Fibroblast of upper back skin (primary cell): ENCODE results near the gene DNAJB9.

ENCODE experiments used
- DNase-seq: peaks from one replicate; pipeline ENCODE4 v3.0.0-alpha.2; 2013

Gene DNAJB9

DNA sequence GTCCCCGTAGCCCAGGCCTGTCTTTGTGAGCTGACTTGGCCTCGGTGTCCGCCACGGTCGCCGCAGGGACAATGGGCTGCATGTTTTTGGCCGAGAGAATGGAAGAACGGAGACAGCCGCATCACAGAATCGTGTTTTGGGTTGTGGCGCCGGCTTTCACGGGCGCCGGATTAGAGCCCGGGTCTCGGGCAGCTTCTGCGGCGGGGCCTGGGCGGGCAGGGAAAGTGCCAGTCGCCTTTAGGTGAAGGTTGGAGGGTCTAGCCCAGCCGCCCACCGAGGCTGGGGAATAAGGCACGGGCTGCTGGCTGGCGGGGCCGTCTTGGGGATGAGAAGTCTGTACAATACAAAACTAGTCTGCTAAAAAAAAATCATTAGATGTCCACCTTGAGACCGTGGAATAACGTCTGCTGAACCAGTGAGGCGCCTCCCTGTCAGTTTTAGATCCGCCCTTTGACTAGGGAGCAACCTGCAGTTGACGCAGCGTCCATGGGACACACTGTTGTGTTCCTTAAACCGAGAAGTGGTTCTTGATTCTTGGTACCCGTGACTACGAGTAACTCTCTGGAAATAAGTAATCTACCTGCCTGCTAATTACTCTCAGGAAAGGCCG, 577 bp downstream of the DNAJB9 start:
- DNase-seq = peak; percentile 28

DNA sequence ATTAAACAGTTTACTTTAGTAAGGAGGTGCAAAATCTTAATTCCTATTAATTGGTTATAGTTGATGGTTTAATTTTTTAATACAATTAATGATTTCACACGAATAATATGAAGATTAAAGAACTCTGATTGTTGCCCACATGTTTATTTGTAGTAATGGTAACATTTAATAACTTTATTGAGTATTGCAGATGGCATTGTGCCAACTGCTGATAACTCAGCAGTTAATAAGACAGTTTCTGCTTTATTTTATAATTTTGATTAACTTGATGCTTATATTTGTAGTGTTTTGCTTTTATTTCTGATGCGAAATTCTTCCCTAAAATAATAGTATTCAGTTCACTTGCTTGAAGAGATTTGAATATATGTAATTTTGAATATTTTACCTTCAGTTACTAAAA, 2.8 kb downstream of the DNAJB9 start:
- DNase-seq = no peak

DNA sequence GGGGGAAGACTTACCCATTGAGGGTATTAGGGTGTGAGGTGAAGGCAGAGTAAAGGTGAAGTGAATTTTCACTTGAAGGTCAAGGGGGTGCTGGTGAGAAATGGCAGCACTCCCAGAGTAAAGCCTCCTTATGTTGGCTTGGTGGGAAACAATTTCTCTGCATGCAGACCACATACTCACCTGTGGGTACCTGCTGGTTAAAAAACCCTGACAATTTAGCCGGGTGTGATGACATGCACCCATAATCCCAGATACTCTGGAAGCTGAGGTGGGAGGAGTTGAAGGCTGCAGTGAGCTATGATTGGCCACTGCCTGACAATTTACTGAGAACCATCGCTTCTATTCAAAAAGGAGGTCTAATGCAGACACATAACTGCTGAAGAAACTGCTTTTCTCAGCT, 5.5 kb downstream of the DNAJB9 start:
- DNase-seq = no peak

DNA sequence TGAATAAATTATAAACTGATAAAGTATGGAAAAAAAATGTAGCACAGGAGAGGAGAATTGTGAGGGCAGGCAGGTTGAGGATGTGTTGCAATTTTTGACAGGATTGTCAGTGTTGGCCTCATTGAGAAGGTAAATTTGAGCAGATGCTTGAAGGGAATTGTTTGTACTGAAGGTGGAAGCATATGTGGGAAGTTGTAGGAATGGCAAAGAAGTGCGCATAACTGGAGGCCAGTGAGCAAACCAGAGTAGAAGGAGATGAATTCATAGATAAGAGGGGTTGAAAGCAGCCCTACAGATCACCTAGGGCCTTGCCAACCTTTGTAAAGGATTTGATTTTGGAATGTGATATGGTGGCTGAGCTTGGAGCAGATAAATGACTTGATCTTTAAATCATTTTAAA, 6.4 kb downstream of the DNAJB9 start:
- DNase-seq = no peak

DNA sequence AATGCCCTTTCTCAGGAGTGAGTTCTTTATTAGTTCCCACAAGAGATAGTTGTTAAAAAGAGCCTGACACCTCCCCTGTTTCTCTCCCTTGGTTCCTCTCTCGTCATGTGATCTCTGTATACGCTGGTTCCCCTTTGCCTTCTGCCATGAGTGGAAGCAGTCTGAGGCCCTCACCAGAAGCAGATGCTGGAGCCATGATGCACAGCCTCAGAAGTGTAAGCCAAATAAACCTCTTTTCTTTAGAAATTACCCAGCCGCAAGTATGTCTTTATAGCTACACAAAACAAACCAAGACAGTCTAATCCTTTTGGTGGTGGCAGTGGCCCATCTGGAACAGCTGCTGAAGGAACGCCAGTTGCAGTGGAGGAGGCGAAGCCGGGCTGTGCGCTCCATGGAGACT, 9.3 kb downstream of the DNAJB9 start:
- no peak for DNase-seq

DNA sequence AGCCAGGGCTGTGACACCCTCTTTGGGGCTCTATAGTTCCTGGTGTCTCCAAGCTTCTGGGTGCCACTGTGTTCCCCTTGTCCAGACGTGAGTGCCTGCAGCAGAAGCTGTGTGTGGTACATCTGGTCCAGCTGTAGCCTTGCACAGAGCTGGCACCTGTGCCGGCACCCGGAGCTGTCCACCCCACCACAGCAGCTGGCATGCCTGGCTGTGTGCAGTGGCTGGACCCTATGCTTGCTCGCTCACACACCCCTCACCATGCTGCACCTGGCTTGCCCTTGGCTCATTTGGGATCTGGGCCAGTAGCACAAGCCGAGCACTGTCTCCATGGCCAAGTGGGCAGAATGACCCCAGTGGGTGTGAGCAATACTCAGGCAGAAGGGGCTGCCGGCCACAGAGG, 10.6 kb downstream of the DNAJB9 start:
- no peak for DNase-seq

DNA sequence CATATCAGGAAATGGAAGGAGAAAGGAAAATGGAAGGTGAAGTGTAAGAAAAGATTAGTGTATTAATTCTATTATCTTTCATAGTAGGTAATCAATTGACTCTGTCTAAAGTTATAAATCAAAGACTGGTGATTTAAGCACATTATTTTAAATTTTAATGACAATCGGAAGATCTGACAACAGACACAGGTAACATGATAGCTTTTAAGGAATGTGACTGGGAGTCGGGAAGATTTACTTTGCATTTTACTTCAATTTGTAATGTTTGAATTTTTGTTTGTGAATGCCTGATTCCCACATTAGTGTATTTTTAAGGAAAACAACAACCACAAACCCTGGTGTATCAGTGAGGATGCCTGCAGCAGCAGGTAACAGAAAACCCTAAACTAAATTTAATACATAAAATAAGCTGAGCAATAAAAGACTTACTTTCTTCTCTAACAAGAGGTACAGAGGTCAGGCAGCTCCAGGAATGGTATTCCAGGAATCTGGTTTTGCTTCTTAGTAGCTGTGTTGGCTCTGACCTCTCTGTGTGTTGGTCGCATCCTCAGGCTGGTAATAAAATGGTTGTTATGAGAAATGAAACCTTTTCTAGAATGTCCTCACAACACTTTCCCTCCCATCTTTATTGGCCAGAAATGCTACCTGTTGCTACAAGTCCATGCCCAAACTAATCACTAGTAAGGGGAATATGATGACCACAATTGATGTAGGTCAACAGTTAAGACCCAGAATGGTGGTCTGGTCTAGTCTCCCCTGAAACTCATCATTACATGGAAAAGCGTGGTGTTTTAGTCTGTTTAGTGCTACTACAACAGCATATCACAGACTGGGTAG, 12.2 kb downstream of the DNAJB9 start:
- peak; percentile 29 for DNase-seq

DNA sequence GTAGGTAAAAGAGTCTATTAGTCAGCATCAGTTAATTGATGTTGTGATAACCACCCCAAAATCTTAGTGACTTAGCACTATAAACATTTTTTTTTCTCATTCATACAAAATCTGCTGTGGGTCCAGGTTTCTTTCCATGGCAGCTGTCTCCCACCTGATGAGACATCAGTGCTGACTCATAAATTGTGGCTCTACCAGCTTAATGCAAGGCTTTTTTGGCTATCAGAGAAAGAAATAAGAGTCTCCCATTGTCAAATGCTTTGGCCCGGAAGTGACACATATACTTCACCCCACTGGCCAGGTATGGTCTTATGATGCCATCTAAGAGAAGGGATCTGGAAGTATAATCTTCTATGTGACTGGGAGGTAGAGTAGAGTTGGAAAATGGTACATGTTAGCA, 14.5 kb downstream of the DNAJB9 start:
- no peak for DNase-seq

DNA sequence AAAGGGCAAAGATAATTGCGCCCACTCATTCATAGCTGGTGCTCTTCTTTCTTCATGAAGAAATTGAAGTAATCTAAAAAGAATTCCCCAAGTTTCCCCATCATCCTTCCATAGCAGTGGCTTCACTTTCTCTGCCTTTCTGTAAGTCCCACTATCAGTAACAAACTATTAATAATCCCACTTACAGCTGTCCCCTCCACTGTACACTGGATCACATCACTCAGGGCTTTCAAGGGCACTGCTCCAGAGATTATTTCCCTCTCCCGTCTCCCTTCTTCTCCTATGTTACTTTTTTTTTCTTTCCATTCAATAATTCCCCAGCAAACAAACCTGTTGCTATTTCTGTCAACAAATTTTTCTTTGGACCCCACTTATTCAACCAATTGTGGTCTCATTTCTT, 16.2 kb downstream of the DNAJB9 start:
- DNase-seq = no peak

DNA sequence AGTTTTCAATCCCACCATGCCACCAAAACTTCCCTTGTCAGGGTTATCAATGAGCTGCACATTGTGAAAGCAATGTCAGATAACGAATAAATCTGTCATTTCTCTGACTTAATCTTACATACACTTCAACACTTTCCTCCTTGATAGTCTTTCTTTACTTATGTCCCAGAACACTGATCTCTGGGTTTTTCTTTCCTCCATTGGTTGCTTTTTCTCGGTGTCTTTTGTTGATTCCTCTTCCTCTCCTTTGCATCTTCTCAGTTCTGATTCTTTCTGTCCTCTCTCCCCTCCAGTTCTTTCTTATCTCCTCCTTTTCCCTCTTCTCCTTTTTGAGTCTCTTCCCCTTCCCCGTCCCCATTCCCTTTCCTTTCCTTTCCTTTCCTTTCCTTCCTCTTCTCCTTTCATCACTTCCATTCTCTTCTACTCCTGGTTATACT, 16.6 kb downstream of the DNAJB9 start:
- DNase-seq = no peak

DNA sequence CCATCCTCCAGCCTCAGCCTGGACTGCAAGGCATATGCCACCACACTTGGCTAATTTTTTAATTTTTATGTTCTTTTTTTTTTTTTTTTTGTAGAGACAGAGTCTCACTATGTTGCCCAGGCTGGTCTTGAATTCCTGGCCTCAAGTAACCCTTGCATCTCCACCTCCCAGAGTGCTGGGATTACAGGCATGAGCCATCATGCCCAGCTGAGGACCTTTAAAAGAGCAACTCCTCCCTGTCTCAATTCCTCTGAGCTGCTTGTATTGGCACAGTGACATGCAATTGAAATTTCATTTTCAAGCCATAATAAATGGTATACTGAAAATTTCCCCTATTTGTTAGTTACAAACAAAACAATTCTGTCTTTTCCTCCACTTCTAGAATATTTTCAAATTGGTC, 19.5 kb downstream of the DNAJB9 start:
- DNase-seq = no peak

DNA sequence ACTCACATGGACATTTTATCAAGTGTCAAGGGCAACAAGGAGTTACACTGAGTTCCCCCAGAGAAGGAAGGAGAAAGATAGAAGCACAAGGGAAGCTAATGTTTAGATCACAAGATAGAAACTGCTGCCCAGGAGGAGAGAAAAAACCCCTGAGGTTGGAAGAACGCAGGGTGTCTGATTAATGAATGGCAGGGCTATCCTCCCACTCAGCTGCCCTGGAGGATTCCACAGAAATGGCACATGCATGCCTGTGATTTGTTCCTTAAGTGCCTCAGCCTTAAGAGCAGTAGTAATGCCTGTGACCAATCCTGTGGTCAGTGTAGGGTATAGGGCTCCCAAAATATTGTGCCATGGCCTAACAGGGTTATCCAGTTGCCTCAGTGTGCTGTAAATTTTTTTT, 20.2 kb downstream of the DNAJB9 start:
- DNase-seq = no peak

DNA sequence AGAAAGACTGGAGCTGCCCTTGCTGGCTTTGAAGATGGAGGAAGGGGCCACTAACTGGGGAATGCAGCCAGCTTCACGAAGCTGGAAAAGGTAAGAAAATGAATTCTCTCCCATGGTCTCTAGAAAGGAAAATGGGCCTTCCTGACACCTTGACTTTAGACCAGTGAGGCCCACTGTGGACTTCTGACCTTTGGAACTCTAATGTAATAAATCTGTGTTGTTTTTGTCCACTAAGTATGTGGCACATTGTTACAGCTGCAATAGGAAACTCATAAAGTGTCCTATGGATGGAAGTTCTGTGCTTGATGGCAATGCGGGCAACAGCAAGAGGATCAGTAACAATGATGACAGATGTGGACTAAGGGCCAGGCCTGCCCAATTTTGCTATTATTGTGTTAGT, 20.9 kb downstream of the DNAJB9 start:
- DNase-seq = no peak

DNA sequence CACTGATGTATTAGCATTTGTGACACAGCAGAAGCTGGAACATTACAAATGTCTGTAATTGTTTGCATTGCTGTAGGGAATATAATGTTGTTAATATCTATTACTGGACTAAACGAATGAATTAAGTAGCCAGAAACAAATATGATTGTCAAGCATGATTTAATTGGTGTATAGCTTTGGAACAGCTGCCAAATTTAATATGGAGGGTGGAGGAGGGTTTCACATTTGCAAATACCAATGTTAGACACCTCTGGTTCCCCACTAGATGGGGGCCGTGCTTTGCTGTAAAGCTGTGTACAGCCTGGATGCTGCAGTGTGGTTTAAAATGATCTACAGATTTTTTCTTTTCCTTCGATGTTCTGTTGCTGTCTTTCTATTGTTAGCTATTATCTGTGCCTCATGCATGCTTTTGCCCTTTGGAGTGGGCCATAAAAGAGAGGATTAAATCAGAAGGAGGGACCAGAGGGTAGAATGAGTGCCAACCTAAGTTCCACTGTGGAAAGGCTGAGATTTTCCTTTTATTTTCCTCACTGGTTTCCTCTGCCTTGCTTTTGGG, 23.1 kb downstream of the DNAJB9 start:
- DNase-seq = peak; percentile 22

DNA sequence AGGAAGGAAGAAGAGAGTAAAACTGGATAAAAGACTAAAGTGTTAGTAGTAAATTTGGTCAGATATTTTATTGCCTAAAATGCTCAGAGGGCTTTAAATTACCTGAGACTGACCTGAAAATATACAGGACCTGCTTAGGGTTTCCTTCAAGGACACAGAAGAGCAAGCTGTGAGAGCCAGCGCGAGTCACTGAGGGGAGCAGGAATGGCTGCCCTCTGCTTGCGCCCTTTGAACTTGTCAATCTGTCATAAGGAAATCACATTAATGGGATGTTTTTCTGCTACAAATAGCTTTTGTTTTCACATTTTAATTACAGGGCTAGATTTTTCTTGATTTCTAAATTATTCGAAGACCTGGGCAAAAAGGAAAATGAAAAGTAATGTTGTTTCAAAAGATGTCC, 26.9 kb downstream of the DNAJB9 start:
- DNase-seq = no peak

DNA sequence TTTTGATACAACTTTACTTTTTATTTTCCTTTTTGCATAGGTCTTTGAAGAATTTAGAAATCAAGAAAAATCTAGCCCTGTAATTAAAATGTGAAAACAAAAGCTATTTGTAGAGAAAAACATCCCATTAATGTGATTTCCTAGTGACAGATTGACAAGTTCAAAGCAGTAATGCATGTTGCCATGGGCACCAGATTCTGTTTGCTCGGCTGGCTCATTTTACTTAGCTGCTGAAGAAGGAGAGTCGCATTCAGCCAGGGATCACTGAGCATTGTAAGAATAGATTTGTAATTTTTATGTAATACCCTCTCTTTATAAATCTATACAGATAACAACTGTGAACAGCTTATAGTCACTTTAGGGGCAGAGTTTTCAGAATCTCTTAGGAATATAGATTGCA, 28.5 kb downstream of the DNAJB9 start:
- no peak for DNase-seq

DNA sequence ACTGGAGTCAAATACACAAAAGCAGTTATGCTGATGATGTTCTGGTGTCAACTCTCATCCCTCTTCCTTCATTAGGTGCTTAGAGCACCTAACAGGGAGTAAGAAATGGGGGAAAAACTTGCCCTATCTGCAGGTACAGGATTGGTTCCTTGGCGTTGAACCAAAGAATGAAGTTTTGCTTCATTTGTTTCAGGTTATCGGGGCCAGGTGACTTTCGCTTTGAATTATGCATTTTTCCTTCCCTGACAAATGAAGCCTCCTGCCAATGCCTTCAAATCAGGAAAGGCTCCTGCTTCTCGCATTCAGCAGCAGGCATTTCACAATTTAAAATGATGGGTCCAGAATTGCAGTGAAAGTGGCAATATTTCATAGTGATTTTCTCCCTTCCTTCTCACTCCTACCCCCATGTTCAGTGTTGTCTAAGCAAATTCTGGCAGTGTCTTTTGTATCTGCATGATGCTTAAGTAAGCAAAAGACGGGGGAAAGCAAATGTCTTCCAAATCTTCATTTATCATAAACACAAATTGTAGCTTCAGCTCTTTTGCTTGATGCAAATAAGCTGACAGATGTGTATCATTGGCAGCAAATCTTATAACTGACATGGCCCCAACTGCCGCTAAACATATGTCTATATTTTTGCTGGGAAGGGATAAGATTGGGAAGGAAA, 29.4 kb downstream of the DNAJB9 start:
- no peak for DNase-seq

DNA sequence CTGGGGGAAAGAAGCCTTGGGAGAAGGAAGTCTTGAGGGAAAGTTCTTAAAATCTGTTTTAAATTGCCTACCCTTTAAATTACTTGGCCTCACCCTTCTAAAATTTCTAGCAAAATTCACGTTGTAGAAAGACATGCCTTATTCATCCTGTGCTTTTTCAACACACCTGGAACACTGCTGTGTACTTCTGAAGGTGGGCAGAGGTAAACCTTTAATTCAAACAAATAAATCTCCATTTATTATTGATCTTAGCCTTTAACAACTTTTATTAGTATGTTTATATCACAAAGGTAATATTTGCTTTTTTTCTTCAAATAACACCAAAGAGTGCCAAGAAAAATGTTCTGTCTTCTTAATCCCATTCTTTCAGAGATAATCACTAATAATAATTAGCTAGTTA, 30.7 kb downstream of the DNAJB9 start:
- no peak for DNase-seq

DNA sequence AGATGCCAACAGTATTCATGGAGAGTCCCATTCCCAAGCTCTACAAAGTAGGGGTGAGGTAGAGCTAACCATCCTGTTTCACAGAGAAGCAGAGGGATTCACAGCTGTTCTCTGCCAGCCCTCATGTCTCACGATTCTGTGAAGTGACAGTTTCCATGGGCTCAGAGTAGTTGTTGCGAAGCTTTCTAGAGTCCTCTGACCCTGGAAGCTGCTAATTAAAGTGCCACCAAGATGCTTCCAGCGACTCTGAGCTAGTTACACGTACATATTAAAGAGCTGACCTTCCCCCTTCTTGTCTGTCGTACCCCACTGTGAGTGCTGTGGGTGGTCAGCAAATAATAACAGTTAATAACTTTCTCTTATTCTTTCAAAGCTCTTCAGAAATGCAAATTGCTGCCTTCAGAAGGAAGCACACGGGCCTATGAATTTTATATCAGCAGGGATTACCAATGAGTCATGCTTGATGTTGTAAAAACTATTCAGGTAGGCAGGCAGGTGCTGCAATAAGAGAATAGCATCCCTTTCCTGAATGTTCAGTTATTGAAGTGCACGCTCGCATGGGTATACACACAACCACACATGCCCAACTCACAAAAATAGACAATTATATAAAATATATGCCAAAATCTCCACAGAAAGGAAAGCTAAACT, 34.1 kb downstream of the DNAJB9 start:
- no peak for DNase-seq

DNA sequence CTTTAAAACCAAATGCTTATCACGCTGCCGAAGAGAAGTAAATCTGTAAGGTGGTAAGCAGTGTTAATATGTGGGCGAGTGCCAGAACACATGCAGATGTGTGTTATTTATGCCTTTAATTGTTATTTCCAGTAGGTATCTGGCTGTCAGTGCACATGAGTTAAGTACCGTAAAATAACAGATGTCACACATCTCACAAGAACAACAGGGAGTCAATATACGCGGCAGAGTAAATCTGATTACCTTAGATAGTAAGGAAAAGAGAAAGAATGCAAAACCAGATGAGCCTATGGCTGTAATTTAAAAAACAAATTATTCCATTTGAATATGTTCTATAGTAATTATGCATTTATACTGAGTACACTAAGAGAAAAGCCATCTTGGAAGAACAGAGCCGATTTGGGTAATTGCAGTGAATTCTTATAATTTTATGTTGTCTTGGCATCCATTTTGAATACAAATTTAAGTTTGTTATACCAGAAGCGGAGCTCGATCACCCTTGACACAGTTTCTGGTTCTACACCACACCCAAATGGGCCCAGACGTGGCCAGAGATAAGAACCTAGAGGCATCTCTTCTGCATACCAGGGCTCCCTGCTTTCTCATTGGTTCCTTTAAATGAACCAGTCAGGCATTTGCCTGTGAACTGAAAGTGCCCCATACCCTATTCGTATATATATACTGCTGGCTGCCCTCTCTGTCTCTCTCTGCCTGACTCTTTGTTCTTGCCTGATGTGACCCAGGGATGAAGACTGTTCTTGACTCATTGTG, 34.8 kb downstream of the DNAJB9 start:
- DNase-seq = no peak

DNA sequence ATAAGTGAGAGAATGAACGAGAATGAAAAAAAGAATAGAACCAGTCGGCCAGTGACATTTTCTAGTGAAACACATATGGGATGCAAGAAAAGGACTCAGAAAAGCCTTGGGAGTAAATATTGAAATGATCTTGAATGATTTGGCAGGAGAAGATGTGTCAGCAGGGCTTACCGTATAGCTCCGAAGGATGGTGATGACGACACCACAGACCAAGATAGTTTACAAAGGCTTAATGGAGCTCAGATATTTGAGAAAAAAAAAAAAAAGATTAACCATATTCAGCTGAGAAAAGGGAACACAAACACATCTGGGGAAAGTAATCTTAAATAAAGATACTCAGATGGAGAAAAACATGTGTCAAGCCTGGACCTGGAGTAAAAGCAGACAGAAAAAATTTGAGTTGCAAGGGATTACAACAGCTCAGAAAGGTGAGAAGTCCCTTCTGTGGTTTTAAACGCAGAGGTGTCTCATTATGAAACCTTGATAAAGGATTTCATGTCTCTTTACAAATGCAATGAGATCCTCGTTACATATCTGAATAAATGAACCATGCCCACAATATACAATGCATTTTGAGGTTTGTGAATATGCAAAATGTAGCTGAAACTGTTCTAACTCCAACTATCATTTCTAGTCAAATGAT, 36.0 kb downstream of the DNAJB9 start:
- DNase-seq = peak; percentile 16

DNA sequence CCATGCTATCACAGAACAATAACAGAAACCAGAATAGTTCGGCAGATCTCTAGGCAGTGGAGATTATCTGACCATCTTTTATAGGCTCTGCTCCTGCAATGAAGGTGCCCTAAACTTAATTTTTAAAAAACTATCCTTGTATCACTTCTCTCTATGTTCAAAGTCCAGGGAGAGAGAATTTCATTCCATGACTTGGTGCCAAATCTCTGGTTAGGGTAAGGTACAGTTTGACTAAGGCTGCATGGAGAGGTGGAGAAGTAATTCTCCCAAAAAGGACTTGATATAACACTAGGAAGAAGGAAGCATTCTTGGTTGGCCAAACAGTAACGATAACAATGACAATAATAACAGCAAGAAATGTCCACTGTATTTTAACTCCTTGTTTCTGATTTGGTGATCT, 40.0 kb downstream of the DNAJB9 start:
- no peak for DNase-seq
